Heart left ventricle (tissue), 16 donors: Measurements from ENCODE around the gene MYH7. TPM values are rescaled to one million over a fixed set of nuclear protein-coding genes. Genes with fewer than 3 reads are reported as not detected.
A peak's percentile ranks its signal among the peaks of the same experiment; 100 is the strongest.
"Not testable (repeated sequence)": the region's sequence is repeated elsewhere in the genome, so short reads cannot be mapped to it uniquely, and the experiment has no call there.

Experiments
- ATAC-seq, 4 donors: fragments of 200-7000 bp; cut with Tn5 transposase; one replicate each; pipeline ENCODE4 v1.9.1; 2020 to 2022; ENCODE audit warnings: moderate library complexity in 4 of 4, mild to moderate bottlenecking in 3 of 4, moderate number of reproducible peaks in 1 of 4
- DNase-seq, 5 donors: peaks; one replicate each; pipeline ENCODE4 v3.0.0-alpha.2; 2020
- H3K27ac ChIP-seq, 12 donors: fragments of 200-600 bp; sonication (generic) in 4 of 12; one replicate each; pipeline versions ENCODE4 v1.5.0 to v1.8.0; 2016 to 2022; ENCODE audit warnings: mild to moderate bottlenecking in 2 of 12
- H3K27me3 ChIP-seq, 9 donors: fragments of 200-600 bp; sonication (generic) in 2 of 9; one replicate each; pipeline versions ENCODE4 v1.5.1 to v1.8.0; 2016 to 2022; ENCODE audit warnings: mild to moderate bottlenecking in 3 of 9
- H3K36me3 ChIP-seq, 9 donors: fragments of 200-600 bp; sonication (generic) in 2 of 9; one replicate each; pipeline versions ENCODE4 v1.5.0 to v1.8.0; 2018 to 2022; ENCODE audit warnings: mild to moderate bottlenecking in 2 of 9
- H3K4me1 ChIP-seq, 12 donors: fragments of 200-600 bp; sonication (generic) in 4 of 12; one replicate each; pipeline versions ENCODE4 v1.5.0 to v1.8.0; 2016 to 2022; ENCODE audit warnings: mild to moderate bottlenecking in 3 of 12
- H3K4me3 ChIP-seq, 12 donors: fragments of 200-600 bp; sonication (generic) in 4 of 12; one replicate each; pipeline versions ENCODE4 v1.5.0 to v1.8.0; 2017 to 2022; ENCODE audit warnings: mild to moderate bottlenecking in 9 of 12, moderate library complexity in 4 of 12
- H3K9me3 ChIP-seq, 12 donors: fragments of 200-600 bp; sonication (generic) in 4 of 12; one replicate each; pipeline versions ENCODE4 v1.5.0 to v1.8.0; 2016 to 2022; ENCODE audit warnings: mild to moderate bottlenecking in 1 of 12
- POLR2A ChIP-seq, 2 donors: fragments of 450-650 bp; IDR thresholded peaks; one replicate each; pipeline ENCODE4 v1.6.1; 2017; ENCODE audit warnings: antibody characterized with exemption in 2 of 2, mild to moderate bottlenecking in 2 of 2, moderate library complexity in 2 of 2
- WGBS, 4 donors: extraction: QIAGEN DNeasy Blood & Tissue Kit in 2 of 4; methylation state at CpG; one replicate each; pipeline versions ENCODE4 v1.1.5 to v1.1.7; 2013 to 2018; 5-methylcytosine and 5-hydroxymethylcytosine counted together
- intact Hi-C, 10 donors: fragments of 100-400 bp; cut with DNase I; formaldehyde crosslinking; loops; one replicate each; pipeline versions ENCODE4 v1.11.1 to v1.14.2; 2022
- polyA plus RNA-seq, 2 donors: library from polyadenylated mRNA; stranded (reverse); fragments of 200-250 nt; gene quantifications; one replicate each; pipeline ENCODE4 v1.2.3, GENCODE V29; 2013
- total RNA-seq, 9 donors: library from RNA; depleted of rRNA in 2 of 9; stranded (reverse); fragments of >200 nt in 2 of 9; fragmentation: NEBNext Ultra II Directional in 3 of 9; extraction: Animal tissue kit (Norgen Biotek cat#: 25700) in 3 of 9; gene quantifications; one replicate each; pipeline versions ENCODE4 v1.1.0 to v1.2.4, GENCODE V29; 2016 to 2023
- TF ChIP-seq, protein P1 (sequence below), 12 donors: fragments of 200-600 bp; sonication (generic) in 4 of 12; IDR thresholded peaks; one replicate each; pipeline versions ENCODE4 v1.5.0 to v1.8.0; 2018 to 2022; ENCODE audit warnings: antibody characterized with exemption in 12 of 12, mild to moderate bottlenecking in 5 of 12
- donor health status: ischemic (EF 13 %, LVEDD 7.1; RV severe dilation, severe dysfunction).
- donor health status: healthy with polysubstance abuse.
- donor health status: DM: no; HTN: yes; CAD: no.
- donor health status: DM: no; HTN: no; CAD: no.
- donor health status: ischemic (EF 25% LVEDD 6.9; RV normal size, moderate dysfunction).
- donor health status: ischemic (EF 25% LVEDD 5.7; RV mildly dilated, moderate dysfunction).
- donor health status: healthy.
- donor health status: DM: yes; HTN: yes; CAD: no.
- donor health status: ischemic (EF 35%, LVEDD 5.7; RV mildly dilated, moderate dysfunction).
- donor health status: nonischemic (EF 11% LVEDD 7.7; RV severe dilation, severe dysfunction).
- donor health status: DM: yes; HTN: yes; CAD: no.
- donor health status: PGD.
- donor health status: ischemic (EF 29% LVEDD 5.4; RV normal size, mild dysfunction).
- donor health status: nonischemic (EF 23%, LVEDD 6.1; RV moderate dilation, normal function).

The MYH7 gene
- total and polyA plus RNA-seq, 11 donors = 727 to 23,825 (median 14,589) TPM

DNA sequence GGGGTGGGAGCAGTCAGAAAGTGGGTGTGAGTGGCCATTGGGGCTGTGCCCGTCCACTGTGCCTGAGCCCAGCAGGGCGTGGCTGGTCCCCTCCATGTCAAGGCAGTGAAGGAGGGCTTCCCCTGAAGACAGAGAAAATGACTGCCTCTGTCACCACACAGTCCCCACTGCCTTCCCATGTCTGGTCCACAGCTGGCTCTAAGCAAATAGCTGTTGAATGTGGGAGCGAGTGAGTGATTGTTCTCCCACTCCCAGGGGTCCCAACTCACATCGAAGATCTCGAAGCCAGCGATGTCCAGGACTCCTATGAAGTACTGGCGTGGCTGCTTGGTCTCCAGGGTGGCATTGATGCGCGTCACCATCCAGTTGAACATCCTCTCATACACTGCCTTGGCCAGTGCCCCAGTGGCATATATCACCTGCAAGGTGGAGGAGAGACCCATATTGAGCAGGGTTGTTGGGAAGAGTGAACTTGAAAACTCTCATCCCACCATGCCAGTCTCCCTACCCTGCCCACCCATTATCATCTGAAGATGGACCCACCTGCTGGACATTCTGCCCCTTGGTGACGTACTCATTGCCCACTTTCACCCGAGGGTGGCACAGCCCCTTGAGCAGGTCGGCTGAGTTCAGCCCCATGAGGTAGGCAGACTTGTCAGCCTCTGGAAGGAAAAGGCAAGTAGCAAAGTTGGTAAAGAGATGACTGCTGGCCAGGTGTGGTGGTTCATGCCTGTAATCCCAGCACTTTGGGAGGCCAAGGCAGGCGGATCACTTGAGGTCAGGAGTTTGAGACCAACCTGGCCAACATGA, 6.6 kb downstream of the MYH7 start:
- peak overlapping the region in 2 of 12 donors; percentile 17 to 54 for H3K4me3 ChIP-seq
- H3K4me1 ChIP-seq = no peaks in the 10 kb centered on the region
- intact Hi-C loops = no loop called here
- TF ChIP-seq, protein P1, sequence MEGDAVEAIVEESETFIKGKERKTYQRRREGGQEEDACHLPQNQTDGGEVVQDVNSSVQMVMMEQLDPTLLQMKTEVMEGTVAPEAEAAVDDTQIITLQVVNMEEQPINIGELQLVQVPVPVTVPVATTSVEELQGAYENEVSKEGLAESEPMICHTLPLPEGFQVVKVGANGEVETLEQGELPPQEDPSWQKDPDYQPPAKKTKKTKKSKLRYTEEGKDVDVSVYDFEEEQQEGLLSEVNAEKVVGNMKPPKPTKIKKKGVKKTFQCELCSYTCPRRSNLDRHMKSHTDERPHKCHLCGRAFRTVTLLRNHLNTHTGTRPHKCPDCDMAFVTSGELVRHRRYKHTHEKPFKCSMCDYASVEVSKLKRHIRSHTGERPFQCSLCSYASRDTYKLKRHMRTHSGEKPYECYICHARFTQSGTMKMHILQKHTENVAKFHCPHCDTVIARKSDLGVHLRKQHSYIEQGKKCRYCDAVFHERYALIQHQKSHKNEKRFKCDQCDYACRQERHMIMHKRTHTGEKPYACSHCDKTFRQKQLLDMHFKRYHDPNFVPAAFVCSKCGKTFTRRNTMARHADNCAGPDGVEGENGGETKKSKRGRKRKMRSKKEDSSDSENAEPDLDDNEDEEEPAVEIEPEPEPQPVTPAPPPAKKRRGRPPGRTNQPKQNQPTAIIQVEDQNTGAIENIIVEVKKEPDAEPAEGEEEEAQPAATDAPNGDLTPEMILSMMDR (IDR thresholded peaks at IDR 0.05) = no peak
- peak; percentile 15 to 16 for TF ChIP-seq POLR2A (IDR thresholded peaks at IDR 0.05)
- H3K27me3 ChIP-seq = no peaks in the 10 kb centered on the region
- no peaks in the 10 kb centered on the region for H3K9me3 ChIP-seq
- peak overlapping the region in 4 of 12 donors; percentile 34 to 95 (median 92) for H3K27ac ChIP-seq
- WGBS, 4 donors = 48 to 63% (median 55%) methylated on average over 11 to 13 of the region's 13 CpGs
- ATAC-seq = peak in 3 of 4 donors; percentile 2 to 3 (median 3)
- H3K36me3 ChIP-seq = peaks cover 0 to 70% (median 27%) of the 10 kb centered on the region in 9 donors
- DNase-seq = peak in 4 of 5 donors; percentile 7 to 33 (median 20)

DNA sequence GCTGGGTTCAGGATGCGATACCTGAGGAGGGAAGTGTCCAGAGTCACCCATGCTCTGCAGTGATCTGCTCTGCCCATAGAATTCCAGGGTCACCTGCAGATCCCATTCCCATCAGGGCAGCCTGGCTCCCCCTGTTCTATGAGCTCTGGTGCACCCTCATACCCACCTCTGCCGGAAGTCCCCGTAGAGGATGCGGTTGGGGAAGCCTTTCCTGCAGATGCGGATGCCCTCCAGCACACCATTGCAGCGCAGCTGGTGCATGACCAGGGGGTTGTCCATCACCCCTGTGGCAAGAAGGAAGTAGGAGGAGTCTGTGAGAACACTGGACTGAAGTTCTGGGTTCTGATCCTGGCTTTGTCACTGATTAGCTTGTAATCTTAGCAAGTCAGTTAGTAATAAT, 9.7 kb downstream of the MYH7 start:
- H3K36me3 ChIP-seq = peaks cover 0 to 67% (median 35%) of the 10 kb centered on the region in 9 donors
- H3K27ac ChIP-seq, intact Hi-C loops, H3K9me3 ChIP-seq, H3K27me3 ChIP-seq: not testable (repeated sequence)
- H3K4me3 ChIP-seq = peak overlapping the region in 1 of 12 donors; percentile 14
- TF ChIP-seq POLR2A (IDR thresholded peaks at IDR 0.05) = peak in 1 of 2 donors; percentile 5
- WGBS, 4 donors = 51 to 67% (median 54%) methylated on average over 5 to 6 of the region's 6 CpGs
- ATAC-seq (peak in 2 of 4 donors; percentile 0), DNase-seq (peak in 2 of 5 donors; percentile 18 to 20)
- H3K4me1 ChIP-seq = peaks cover 0 to 12% (median 0%) of the 10 kb centered on the region in 12 donors

GRCh38 chr14:23425169-23425568, 10.3 kb downstream of the MYH7 start:
- peaks cover 0 to 67% (median 35%) of the 10 kb centered on the region in 9 donors for H3K36me3 ChIP-seq
- intact Hi-C loops = no loop called here
- no peak for ATAC-seq
- WGBS, 4 donors = 29 to 53% (median 43%) methylated on average over 10 of the region's 10 CpGs
- H3K9me3 ChIP-seq = no peaks in the 10 kb centered on the region
- no peak overlapping the region for H3K27ac ChIP-seq
- H3K4me1 ChIP-seq = peaks cover 0 to 18% (median 0%) of the 10 kb centered on the region in 12 donors
- TF ChIP-seq, protein P1 (IDR thresholded peaks at IDR 0.05) = no peak
- peak in 1 of 5 donors; percentile 29 for DNase-seq
- no peaks in the 10 kb centered on the region for H3K27me3 ChIP-seq
- peak overlapping the region in 1 of 12 donors; percentile 14 for H3K4me3 ChIP-seq

DNA sequence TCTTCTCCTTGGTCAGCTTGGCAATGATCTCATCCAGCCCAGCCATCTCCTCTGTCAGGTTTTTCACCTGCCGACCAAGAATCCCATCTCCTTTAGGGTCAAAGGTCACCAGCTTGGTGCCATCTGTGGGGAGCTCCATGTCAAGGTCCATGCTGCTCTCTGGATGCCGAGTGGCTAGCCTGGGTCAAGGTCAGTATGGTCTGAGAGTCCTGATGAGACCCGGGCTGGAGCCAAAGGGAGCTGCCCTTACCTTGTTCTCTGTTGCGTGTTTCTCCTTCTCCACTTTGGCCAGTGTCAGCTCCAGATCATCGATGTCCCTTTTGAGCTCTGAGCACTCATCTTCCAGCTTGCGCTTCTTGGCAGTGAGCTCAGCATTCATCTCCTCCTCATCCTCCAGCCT, 11.8 kb downstream of the MYH7 start:
- H3K27ac ChIP-seq = peak overlapping the region in 3 of 12 donors; percentile 46 to 71 (median 53)
- no peaks in the 10 kb centered on the region for H3K27me3 ChIP-seq
- DNase-seq = no peak
- 43 to 58% (median 53%) methylated on average over 5 to 6 of the region's 6 CpGs for WGBS, 4 donors
- peaks cover 0 to 63% (median 43%) of the 10 kb centered on the region in 9 donors for H3K36me3 ChIP-seq
- ATAC-seq = peak in 3 of 4 donors; percentile 1 to 5 (median 2)
- H3K9me3 ChIP-seq = no peaks in the 10 kb centered on the region
- H3K4me3 ChIP-seq = peak overlapping the region in 2 of 12 donors; percentile 13 to 14
- H3K4me1 ChIP-seq = peaks cover 0 to 20% (median 0%) of the 10 kb centered on the region in 12 donors
- intact Hi-C loops = no loop called here
- TF ChIP-seq POLR2A (IDR thresholded peaks at IDR 0.05) = no peak
- TF ChIP-seq, protein P1 (IDR thresholded peaks at IDR 0.05) = no peak
